Astrocyte (in vitro differentiated cells and primary cell): ENCODE measurements around the gene MMP23B.

Experiments
- CTCF ChIP-seq: IDR thresholded peaks from 2 replicates; pipeline ENCODE4 v1.5.1; 2011; ENCODE audit warnings: low read depth, mild to moderate bottlenecking, inconsistent platforms, low read length, moderate library complexity; ENCODE audit not compliant: insufficient read depth
- EZH2 ChIP-seq: IDR thresholded peaks from 2 replicates; pipeline ENCODE4 v1.6.1; 2012; ENCODE audit warnings: mild to moderate bottlenecking, low read length, inconsistent platforms; ENCODE audit not compliant: insufficient read depth

- no peak for TF ChIP-seq CTCF
- no peak for TF ChIP-seq EZH2
Measured at GRCh38 chr1:1601564-1602303, 30.2 kb upstream of the MMP23B start.
